Spleen (tissue), 7 donors: Measurements from ENCODE around the gene MSRB2.

ENCODE experiments used
- CTCF ChIP-seq, 11 experiments: fragments of 200-600 bp in 7 of 11; fragments of 450-650 bp in 4 of 11; sonication (generic) in 4 of 11; IDR thresholded peaks in 8 of 11; conservative IDR thresholded peaks in 3 of 11; 1 replicate in 7 of 11; 2 replicates in 4 of 11; pipeline versions ENCODE4 v1.4.0 to v1.8.0; 2016 to 2021; ENCODE audit warnings: antibody characterized with exemption in 11 of 11, inconsistent platforms in 4 of 11, mild to moderate bottlenecking in 1 of 11
- POLR2A ChIP-seq, 3 donors: fragments of 450-650 bp; IDR thresholded peaks; one replicate each; pipeline ENCODE4 v1.5.1; 2017; ENCODE audit warnings: antibody characterized with exemption in 3 of 3, mild to moderate bottlenecking in 1 of 3
- POLR2AphosphoS5 ChIP-seq, 3 donors: sonication (generic); formaldehyde crosslinking; IDR thresholded peaks; one replicate each; pipeline ENCODE4 v1.5.1; 2017; ENCODE audit warnings: antibody characterized with exemption in 3 of 3
- donor health status: DM: no; HTN: no; CAD: no; lungs with moderate emphysema.
- donor health status: DM: no; HTN: no; CAD: no.
- donor health status: DM: no; HTN: no; CAD: no.

GRCh38 chr10:23099816-23100215, 4.4 kb downstream of the MSRB2 start:
- TF ChIP-seq CTCF (IDR thresholded peaks at IDR 0.05 in 8 of 11, conservative IDR thresholded peaks at IDR 0.05 in 3 of 11) (no peak), POLR2A (IDR thresholded peaks at IDR 0.05) (no peak), POLR2AphosphoS5 (IDR thresholded peaks at IDR 0.05) (no peak)
